ENCODE measurements around the gene CABLES2.

DNA sequence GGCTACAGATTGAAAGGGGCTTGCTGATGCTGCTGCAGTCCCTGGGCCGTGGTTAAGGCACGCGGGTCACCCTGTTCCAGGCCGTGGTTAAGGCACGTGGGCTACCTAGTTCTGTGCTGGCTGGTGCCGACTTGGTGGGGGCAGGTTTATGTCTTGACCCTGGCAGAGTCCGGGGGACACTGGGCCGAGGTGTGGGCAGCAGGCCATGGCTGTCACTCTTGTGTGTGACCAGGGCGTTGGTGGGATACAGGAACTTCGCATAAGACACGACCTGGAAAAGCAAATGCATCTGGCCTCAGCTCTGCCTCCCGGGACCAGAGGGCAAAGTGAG, 13.8 kb downstream of the CABLES2 start:
- TF ChIP-seq YY1 (IDR thresholded peaks at IDR 0.05): no peak
- TF ChIP-seq GABPA (IDR thresholded peaks at IDR 0.05 in 1 of 2, conservative IDR thresholded peaks at IDR 0.05 in 1 of 2): no peak
- TF ChIP-seq ZBTB33 (IDR thresholded peaks at IDR 0.05): no peak
- TF ChIP-seq CTCF (IDR thresholded peaks at IDR 0.05; ENCODE audit: low read depth, low read length, missing input control): no peak
- no peak for TF ChIP-seq TAF1 (conservative IDR thresholded peaks at IDR 0.05)
- TF ChIP-seq JUND (IDR thresholded peaks at IDR 0.05): no peak
- TF ChIP-seq REST (IDR thresholded peaks at IDR 0.05): no peak
- no peak for TF ChIP-seq FOXA1 (IDR thresholded peaks at IDR 0.05)
- no peak for TF ChIP-seq RAD21 (IDR thresholded peaks at IDR 0.05)
- TF ChIP-seq ATF3 (IDR thresholded peaks at IDR 0.05): no peak
- TF ChIP-seq SP1 (IDR thresholded peaks at IDR 0.05): no peak
- TF ChIP-seq EGR1 (IDR thresholded peaks at IDR 0.05; ENCODE audit: low read depth in 2 of 2): no peak
- no peak for TF ChIP-seq HNF4G (IDR thresholded peaks at IDR 0.05)
- TF ChIP-seq, protein P1, sequence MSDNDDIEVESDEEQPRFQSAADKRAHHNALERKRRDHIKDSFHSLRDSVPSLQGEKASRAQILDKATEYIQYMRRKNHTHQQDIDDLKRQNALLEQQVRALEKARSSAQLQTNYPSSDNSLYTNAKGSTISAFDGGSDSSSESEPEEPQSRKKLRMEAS (IDR thresholded peaks at IDR 0.05): no peak

Measured in liver (tissue), 3 donors.